Esophagus muscularis mucosa (tissue), 4 donors: ENCODE measurements around the gene IGSF11. TPM values are rescaled to one million over a fixed set of nuclear protein-coding genes. Genes with fewer than 3 reads are reported as not detected.

Experiments used
- DNase-seq: peaks from one replicate; pipeline ENCODE4 v3.0.0-alpha.2; 2017; ENCODE audit errors: extremely low spot score
- H3K27ac ChIP-seq, 4 donors: fragments of 200-600 bp; sonication (generic); replicated peaks in 1 of 4; 1 replicate in 3 of 4; 2 replicates in 1 of 4; pipeline ENCODE4 v1.5.1; 2016 to 2019; ENCODE audit warnings: mild to moderate bottlenecking in 1 of 4
- H3K27me3 ChIP-seq, 4 donors: fragments of 200-600 bp; sonication (generic); one replicate each; pipeline versions ENCODE4 v1.5.1 to v1.6.0; 2016 to 2019
- H3K36me3 ChIP-seq, 4 donors: fragments of 200-600 bp; sonication (generic); one replicate each; pipeline ENCODE4 v1.5.1; 2016 to 2019
- H3K4me1 ChIP-seq, 4 donors: fragments of 200-600 bp; sonication (generic); one replicate each; pipeline ENCODE4 v1.5.1; 2016 to 2019
- H3K4me3 ChIP-seq, 4 donors: fragments of 200-600 bp; sonication (generic); 1 replicate in 2 of 4; 2 replicates in 2 of 4; pipeline ENCODE4 v1.5.1; 2016 to 2019; ENCODE audit warnings: mild to moderate bottlenecking in 4 of 4, moderate library complexity in 1 of 4
- H3K9me3 ChIP-seq, 4 donors: fragments of 200-600 bp; sonication (generic); 1 replicate in 3 of 4; 2 replicates in 1 of 4; pipeline ENCODE4 v1.5.1; 2016 to 2019
- EP300 ChIP-seq: sonication (generic); formaldehyde crosslinking; IDR thresholded peaks from one replicate; pipeline ENCODE4 v1.6.1; 2017; ENCODE audit warnings: antibody characterized with exemption
- POLR2A ChIP-seq: fragments of 450-650 bp; IDR thresholded peaks from one replicate; pipeline ENCODE4 v1.6.1; 2017; ENCODE audit warnings: antibody characterized with exemption, moderate library complexity, mild to moderate bottlenecking, low read depth
- POLR2AphosphoS5 ChIP-seq, 2 donors: sonication (generic); formaldehyde crosslinking; IDR thresholded peaks; one replicate each; pipeline ENCODE4 v1.6.1; 2017; ENCODE audit warnings: antibody characterized with exemption in 2 of 2
- WGBS: methylation state at CpG from one replicate; pipeline ENCODE4 v1.1.5; 2018; 5-methylcytosine and 5-hydroxymethylcytosine counted together
- intact Hi-C: fragments of 100-400 bp; cut with DNase I; formaldehyde crosslinking; loops from one replicate; pipeline ENCODE4 v1.15.1; 2023
- total RNA-seq, 4 donors: library from RNA; depleted of rRNA; stranded (reverse); fragments of >200 nt; gene quantifications; one replicate each; pipeline versions ENCODE4 v1.1.0 to v1.2.1, GENCODE V29; 2016
- TF ChIP-seq, protein P1 (sequence below), 3 experiments: fragments of 200-600 bp in 2 of 3; fragments of 450-650 bp in 1 of 3; sonication (generic) in 2 of 3; IDR thresholded peaks; one replicate each; pipeline ENCODE4 v1.5.1; 2017 to 2019; ENCODE audit warnings: antibody characterized with exemption in 3 of 3, mild to moderate bottlenecking in 2 of 3, moderate library complexity in 1 of 3

The IGSF11 gene
- total RNA-seq, 4 donors from 2014 or later: 7.0 to 13.7 (median 8.2) TPM

DNA sequence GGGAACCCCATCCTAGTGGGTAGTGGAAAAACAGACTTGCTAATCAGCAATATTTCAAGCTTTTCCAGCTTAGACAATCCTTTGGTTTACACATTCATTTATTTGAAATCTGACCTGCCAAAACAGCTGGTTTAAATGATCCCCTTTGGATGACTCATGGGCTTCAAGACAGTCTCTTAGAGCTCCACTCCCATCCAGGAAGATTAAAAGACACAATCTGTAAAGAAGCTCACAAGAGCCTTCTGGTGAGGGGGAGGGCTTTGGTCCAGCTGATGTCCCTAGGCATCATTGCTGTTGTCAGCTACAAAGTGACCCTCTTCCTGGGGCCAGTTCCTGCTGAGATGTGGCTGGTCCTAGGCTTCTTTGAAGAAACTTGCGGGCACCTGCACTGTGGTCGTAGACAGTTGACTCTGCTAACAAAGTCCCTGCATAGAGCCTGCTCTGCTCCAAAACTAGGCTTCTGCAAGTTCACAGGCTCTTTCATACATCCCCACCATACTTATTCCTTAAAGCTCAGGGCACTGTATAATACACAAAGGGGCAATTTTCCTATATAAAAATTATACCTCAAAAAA, 73.7 kb downstream of the IGSF11 start:
- 100% methylated on average over 2 of the region's 2 CpGs for WGBS
- Histone ChIP-seq H3K27me3 (no peaks in the 10 kb centered on the region), H3K4me1 (peaks cover 0 to 6% (median 0%) of the 10 kb centered on the region in 4 donors), H3K9me3 (no peaks in the 10 kb centered on the region), H3K4me3 (no peak overlapping the region), H3K36me3 (no peaks in the 10 kb centered on the region), H3K27ac (no peak overlapping the region)
- TF ChIP-seq EP300: no peak
- TF ChIP-seq POLR2A: no peak
- no peak for TF ChIP-seq POLR2AphosphoS5 (IDR thresholded peaks at IDR 0.05)
- TF ChIP-seq, protein P1, sequence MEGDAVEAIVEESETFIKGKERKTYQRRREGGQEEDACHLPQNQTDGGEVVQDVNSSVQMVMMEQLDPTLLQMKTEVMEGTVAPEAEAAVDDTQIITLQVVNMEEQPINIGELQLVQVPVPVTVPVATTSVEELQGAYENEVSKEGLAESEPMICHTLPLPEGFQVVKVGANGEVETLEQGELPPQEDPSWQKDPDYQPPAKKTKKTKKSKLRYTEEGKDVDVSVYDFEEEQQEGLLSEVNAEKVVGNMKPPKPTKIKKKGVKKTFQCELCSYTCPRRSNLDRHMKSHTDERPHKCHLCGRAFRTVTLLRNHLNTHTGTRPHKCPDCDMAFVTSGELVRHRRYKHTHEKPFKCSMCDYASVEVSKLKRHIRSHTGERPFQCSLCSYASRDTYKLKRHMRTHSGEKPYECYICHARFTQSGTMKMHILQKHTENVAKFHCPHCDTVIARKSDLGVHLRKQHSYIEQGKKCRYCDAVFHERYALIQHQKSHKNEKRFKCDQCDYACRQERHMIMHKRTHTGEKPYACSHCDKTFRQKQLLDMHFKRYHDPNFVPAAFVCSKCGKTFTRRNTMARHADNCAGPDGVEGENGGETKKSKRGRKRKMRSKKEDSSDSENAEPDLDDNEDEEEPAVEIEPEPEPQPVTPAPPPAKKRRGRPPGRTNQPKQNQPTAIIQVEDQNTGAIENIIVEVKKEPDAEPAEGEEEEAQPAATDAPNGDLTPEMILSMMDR (IDR thresholded peaks at IDR 0.05): no peak
- intact Hi-C loops: loop anchor here (10.0 kb wide), 1 partner anchor 74 kb away; the partner anchor contains the start of gene IGSF11
- DNase-seq: no peak

DNA sequence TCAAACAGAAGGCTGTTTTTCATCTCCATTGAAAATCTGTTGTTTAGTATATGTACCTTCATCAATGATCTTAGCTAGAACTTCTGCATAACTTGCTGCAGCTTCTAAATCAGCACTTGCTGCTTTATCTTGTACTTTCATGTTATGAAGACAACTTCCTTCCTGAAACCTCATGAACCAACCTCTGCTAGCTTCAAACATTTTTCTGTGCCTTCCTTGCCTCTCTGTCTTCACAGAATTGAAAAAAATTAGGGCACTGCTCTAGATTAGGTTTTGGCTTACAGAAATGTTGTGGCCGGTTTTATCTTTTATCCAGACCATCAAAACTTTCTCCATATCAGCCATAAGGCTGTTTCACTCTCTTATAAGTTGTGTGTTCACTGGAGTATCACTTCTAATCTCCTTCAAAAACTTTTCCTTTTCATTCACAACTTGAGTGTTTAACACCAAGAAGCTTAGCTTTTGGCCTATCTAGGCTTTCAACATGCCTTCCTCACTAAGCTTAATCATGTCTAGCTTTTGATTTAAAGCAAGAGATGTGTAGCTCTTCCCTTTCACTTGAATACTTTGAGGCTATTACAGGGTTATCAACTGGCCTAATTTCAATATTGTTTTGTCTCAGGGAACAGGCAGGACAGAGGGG, 78.6 kb downstream of the IGSF11 start:
- TF ChIP-seq EP300 (no peak), POLR2A (no peak), POLR2AphosphoS5 (IDR thresholded peaks at IDR 0.05) (no peak)
- TF ChIP-seq, protein P1 (IDR thresholded peaks at IDR 0.05): no peak
- no peaks in the 10 kb centered on the region for H3K36me3 ChIP-seq
- H3K9me3 ChIP-seq: peaks cover 0 to 5% (median 0%) of the 10 kb centered on the region in 4 donors
- intact Hi-C loops: no loop called here
- H3K27me3 ChIP-seq: no peaks in the 10 kb centered on the region
- H3K4me3 ChIP-seq: no peak overlapping the region
- WGBS: 84% methylated on average over 1 of the region's 1 CpG
- no peak overlapping the region for H3K27ac ChIP-seq
- no peaks in the 10 kb centered on the region for H3K4me1 ChIP-seq
- DNase-seq: no peak

DNA sequence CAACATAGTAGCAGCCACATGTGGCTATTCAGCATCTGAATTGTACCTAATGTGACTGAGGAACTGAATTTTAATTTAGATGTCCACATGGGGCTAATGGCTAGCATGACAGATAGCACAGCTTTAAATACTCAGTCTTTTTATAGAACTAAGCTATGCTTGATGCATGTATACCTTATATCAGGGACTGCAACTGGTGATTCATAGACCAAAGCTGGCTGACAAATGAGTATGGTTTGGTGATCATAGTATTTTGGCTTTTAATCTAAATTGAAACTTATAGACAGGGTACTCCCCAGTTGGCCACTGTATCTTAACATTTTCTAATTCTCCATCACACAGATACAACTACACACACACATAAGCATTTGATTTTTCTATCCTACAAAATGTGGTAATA, 83.6 kb downstream of the IGSF11 start:
- H3K9me3 ChIP-seq: peaks cover 0 to 5% (median 0%) of the 10 kb centered on the region in 4 donors
- no peak for TF ChIP-seq POLR2AphosphoS5 (IDR thresholded peaks at IDR 0.05)
- TF ChIP-seq POLR2A: no peak
- TF ChIP-seq EP300: no peak
- no peak overlapping the region for H3K27ac ChIP-seq
- intact Hi-C loops: no loop called here
- no peak for DNase-seq
- H3K36me3 ChIP-seq: no peaks in the 10 kb centered on the region
- H3K4me3 ChIP-seq: no peak overlapping the region
- H3K27me3 ChIP-seq: no peaks in the 10 kb centered on the region
- no peaks in the 10 kb centered on the region for H3K4me1 ChIP-seq

DNA sequence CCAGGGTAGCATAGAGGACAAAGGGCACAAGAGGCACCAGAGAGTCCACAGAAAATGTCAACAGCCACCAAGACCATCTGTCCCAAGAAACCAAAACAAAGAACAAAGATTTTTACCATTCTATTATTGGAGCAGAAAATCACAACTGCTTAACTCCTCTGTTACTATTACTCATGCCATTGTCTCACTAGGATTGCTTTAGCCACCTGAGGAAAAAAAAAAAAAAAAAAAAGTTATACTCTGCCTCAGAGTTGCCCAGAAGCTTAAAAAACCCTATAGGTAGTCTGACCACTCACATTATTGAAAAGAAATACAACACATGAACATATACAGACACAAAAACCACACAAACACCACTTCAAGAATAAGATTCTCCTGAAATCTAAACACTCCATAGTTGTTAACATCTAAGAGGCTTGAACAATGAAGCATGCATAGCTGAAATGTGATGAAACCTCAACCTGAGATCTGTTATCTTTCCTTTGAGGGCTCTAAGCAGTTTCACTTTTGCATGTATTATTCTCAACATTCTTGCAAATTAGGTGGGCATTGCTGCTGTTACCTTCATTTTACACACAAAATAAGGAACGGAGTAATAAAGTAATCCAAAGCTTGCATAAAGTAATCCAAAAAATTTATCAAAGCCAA, 85.4 kb downstream of the IGSF11 start:
- peaks cover 0 to 5% (median 0%) of the 10 kb centered on the region in 4 donors for H3K9me3 ChIP-seq
- intact Hi-C loops: no loop called here
- no peaks in the 10 kb centered on the region for H3K36me3 ChIP-seq
- TF ChIP-seq POLR2A: no peak
- TF ChIP-seq EP300: no peak
- TF ChIP-seq, protein P1 (IDR thresholded peaks at IDR 0.05): no peak
- WGBS: 62% methylated on average over 1 of the region's 1 CpG
- DNase-seq: no peak
- no peak overlapping the region for H3K4me3 ChIP-seq
- H3K4me1 ChIP-seq: no peaks in the 10 kb centered on the region
- no peaks in the 10 kb centered on the region for H3K27me3 ChIP-seq
- H3K27ac ChIP-seq: no peak overlapping the region

DNA sequence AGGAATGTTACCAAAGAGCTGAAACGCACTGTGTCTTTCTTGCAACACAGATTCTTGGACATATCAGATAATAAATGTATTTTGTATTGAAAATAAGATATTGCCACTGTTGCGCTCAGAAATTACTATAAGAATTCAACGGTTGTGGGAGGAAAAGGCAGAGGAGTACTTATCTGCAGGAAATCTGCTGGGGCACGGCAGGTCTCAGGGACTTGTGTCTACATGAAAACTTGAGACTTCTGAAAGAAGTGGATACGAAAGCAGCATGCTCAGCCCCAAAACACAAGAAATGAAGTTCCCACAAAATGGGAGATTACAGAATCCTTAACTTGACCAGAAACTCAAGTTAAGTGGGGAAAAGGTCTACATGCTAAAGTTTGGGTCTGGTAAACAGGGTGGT, 86.5 kb downstream of the IGSF11 start:
- whole genome bisulfite sequencing: 87% methylated on average over 5 of the region's 5 CpGs
- H3K9me3 ChIP-seq: no peaks in the 10 kb centered on the region

More for the DNA sequence above, 86.5 kb downstream of the IGSF11 start:
- TF ChIP-seq POLR2AphosphoS5 (IDR thresholded peaks at IDR 0.05) (no peak), EP300 (no peak), POLR2A (no peak)
- TF ChIP-seq, protein P1 (IDR thresholded peaks at IDR 0.05): no peak
- Histone ChIP-seq H3K4me3 (no peak overlapping the region), H3K27me3 (no peaks in the 10 kb centered on the region), H3K4me1 (no peaks in the 10 kb centered on the region), H3K27ac (no peak overlapping the region), H3K36me3 (no peaks in the 10 kb centered on the region)
- intact Hi-C loops: no loop called here
- DNase-seq: no peak
